Measurements from ENCODE around the gene ELAVL2.

GRCh38 chr9:23830929-23831730 is 5.1 kb upstream of the ELAVL2 start:
- TF ChIP-seq, protein P1, sequence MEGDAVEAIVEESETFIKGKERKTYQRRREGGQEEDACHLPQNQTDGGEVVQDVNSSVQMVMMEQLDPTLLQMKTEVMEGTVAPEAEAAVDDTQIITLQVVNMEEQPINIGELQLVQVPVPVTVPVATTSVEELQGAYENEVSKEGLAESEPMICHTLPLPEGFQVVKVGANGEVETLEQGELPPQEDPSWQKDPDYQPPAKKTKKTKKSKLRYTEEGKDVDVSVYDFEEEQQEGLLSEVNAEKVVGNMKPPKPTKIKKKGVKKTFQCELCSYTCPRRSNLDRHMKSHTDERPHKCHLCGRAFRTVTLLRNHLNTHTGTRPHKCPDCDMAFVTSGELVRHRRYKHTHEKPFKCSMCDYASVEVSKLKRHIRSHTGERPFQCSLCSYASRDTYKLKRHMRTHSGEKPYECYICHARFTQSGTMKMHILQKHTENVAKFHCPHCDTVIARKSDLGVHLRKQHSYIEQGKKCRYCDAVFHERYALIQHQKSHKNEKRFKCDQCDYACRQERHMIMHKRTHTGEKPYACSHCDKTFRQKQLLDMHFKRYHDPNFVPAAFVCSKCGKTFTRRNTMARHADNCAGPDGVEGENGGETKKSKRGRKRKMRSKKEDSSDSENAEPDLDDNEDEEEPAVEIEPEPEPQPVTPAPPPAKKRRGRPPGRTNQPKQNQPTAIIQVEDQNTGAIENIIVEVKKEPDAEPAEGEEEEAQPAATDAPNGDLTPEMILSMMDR (IDR thresholded peaks at IDR 0.05), result no peak
- TF ChIP-seq SIN3A (IDR thresholded peaks at IDR 0.05; ENCODE audit: borderline replicate concordance, insufficient read depth, low read depth, low read length), result no peak
- no peak for TF ChIP-seq POLR2AphosphoS5 (IDR thresholded peaks at IDR 0.05; ENCODE audit: low read depth, low read length)
- no peak for TF ChIP-seq TCF7L2 (IDR thresholded peaks at IDR 0.05; ENCODE audit: low read depth, low read length)

Measured in Panc1 (cell line).